ENCODE data around the gene ZNF578. TPM values are rescaled to one million over a fixed set of nuclear protein-coding genes. Genes with fewer than 3 reads are reported as not detected.
"Not testable (repeated sequence)": the region's sequence is repeated elsewhere in the genome, so short reads cannot be mapped to it uniquely, and the experiment has no call there.

ZNF578 gene
- total and polyA plus RNA-seq, 4 donors: 4.8 to 15.5 (median 8.0) TPM

GRCh38 chr19:52500991-52501390 is 47.6 kb downstream of the ZNF578 start:
- not testable (repeated sequence) for H3K27ac ChIP-seq (ENCODE audit: low read depth, low read length); DNase-seq (ENCODE audit: low read depth in 4 of 6, low spot score in 6 of 6); H3K4me1 ChIP-seq (ENCODE audit: control insufficient read depth, insufficient read depth, low read length); H3K4me3 ChIP-seq (ENCODE audit: low read depth, low read length); H3K9me3 ChIP-seq (ENCODE audit: control insufficient read depth, insufficient read depth, low read length); H3K27me3 ChIP-seq (ENCODE audit: control insufficient read depth, insufficient read depth, low read length)
- H3K36me3 ChIP-seq (ENCODE audit: control insufficient read depth, insufficient read depth, low read length): peaks cover 24% of the 10 kb centered on the region
- 63% methylated on average over 11 of the region's 12 CpGs for WGBS (ENCODE audit: insufficient coverage)

- no peaks in the 10 kb centered on the region for H3K9me3 ChIP-seq (ENCODE audit: control insufficient read depth, insufficient read depth, low read length)
- no peaks in the 10 kb centered on the region for H3K27me3 ChIP-seq (ENCODE audit: control insufficient read depth, insufficient read depth, low read length)
- 83% methylated on average over 5 of the region's 5 CpGs for WGBS (ENCODE audit: insufficient coverage)
- DNase-seq (ENCODE audit: low read depth in 4 of 6, low spot score in 6 of 6): no peak
- no peak overlapping the region for H3K4me3 ChIP-seq (ENCODE audit: low read depth, low read length)
- H3K27ac ChIP-seq (ENCODE audit: low read depth, low read length): no peak overlapping the region
- H3K36me3 ChIP-seq (ENCODE audit: control insufficient read depth, insufficient read depth, low read length): peaks cover 31% of the 10 kb centered on the region
- H3K4me1 ChIP-seq (ENCODE audit: control insufficient read depth, insufficient read depth, low read length): no peaks in the 10 kb centered on the region
These were observed 53.9 kb downstream of the ZNF578 start for GRCh38 chr19:52507266-52507665.

- no peak overlapping the region for H3K27ac ChIP-seq (ENCODE audit: low read depth, low read length)
- no peaks in the 10 kb centered on the region for H3K4me1 ChIP-seq (ENCODE audit: control insufficient read depth, insufficient read depth, low read length)
- no peaks in the 10 kb centered on the region for H3K27me3 ChIP-seq (ENCODE audit: control insufficient read depth, insufficient read depth, low read length)
- no peak overlapping the region for H3K4me3 ChIP-seq (ENCODE audit: low read depth, low read length)
- H3K9me3 ChIP-seq (ENCODE audit: control insufficient read depth, insufficient read depth, low read length): no peaks in the 10 kb centered on the region
- no peak for DNase-seq (ENCODE audit: low read depth in 4 of 6, low spot score in 6 of 6)
- WGBS (ENCODE audit: insufficient coverage): 83% methylated on average over 3 of the region's 5 CpGs
- peaks cover 19% of the 10 kb centered on the region for H3K36me3 ChIP-seq (ENCODE audit: control insufficient read depth, insufficient read depth, low read length)
These were observed 62.8 kb downstream of the ZNF578 start for GRCh38 chr19:52516191-52516590.

- Histone ChIP-seq H3K9me3 (ENCODE audit: control insufficient read depth, insufficient read depth, low read length) (no peaks in the 10 kb centered on the region), H3K27ac (ENCODE audit: low read depth, low read length) (no peak overlapping the region), H3K4me3 (ENCODE audit: low read depth, low read length) (no peak overlapping the region), H3K4me1 (ENCODE audit: control insufficient read depth, insufficient read depth, low read length) (no peaks in the 10 kb centered on the region), H3K27me3 (ENCODE audit: control insufficient read depth, insufficient read depth, low read length) (no peaks in the 10 kb centered on the region), H3K36me3 (ENCODE audit: control insufficient read depth, insufficient read depth, low read length) (peaks cover 12% of the 10 kb centered on the region)
- WGBS (ENCODE audit: insufficient coverage): 100% methylated on average over 1 of the region's 2 CpGs
- peak in 1 of 6 donors; percentile 4 for DNase-seq (ENCODE audit: low read depth in 4 of 6, low spot score in 6 of 6)
These were observed 65.3 kb downstream of the ZNF578 start for GRCh38 chr19:52518646-52519045.

- 70% methylated on average over 2 of the region's 7 CpGs for WGBS (ENCODE audit: insufficient coverage)
- H3K27me3 ChIP-seq (ENCODE audit: control insufficient read depth, insufficient read depth, low read length); H3K9me3 ChIP-seq (ENCODE audit: control insufficient read depth, insufficient read depth, low read length); H3K4me3 ChIP-seq (ENCODE audit: low read depth, low read length); H3K4me1 ChIP-seq (ENCODE audit: control insufficient read depth, insufficient read depth, low read length); H3K27ac ChIP-seq (ENCODE audit: low read depth, low read length); DNase-seq (ENCODE audit: low read depth in 4 of 6, low spot score in 6 of 6): not testable (repeated sequence)
- H3K36me3 ChIP-seq (ENCODE audit: control insufficient read depth, insufficient read depth, low read length): peaks cover 12% of the 10 kb centered on the region
These were observed 65.8 kb downstream of the ZNF578 start for GRCh38 chr19:52519175-52519574.

GRCh38 chr19:52520013-52520412 is 66.7 kb downstream of the ZNF578 start:
- H3K4me1 ChIP-seq (ENCODE audit: control insufficient read depth, insufficient read depth, low read length): no peaks in the 10 kb centered on the region
- no peak overlapping the region for H3K4me3 ChIP-seq (ENCODE audit: low read depth, low read length)
- no peaks in the 10 kb centered on the region for H3K9me3 ChIP-seq (ENCODE audit: control insufficient read depth, insufficient read depth, low read length)
- no peak overlapping the region for H3K27ac ChIP-seq (ENCODE audit: low read depth, low read length)
- H3K36me3 ChIP-seq (ENCODE audit: control insufficient read depth, insufficient read depth, low read length): peaks cover 11% of the 10 kb centered on the region
- DNase-seq (ENCODE audit: low read depth in 4 of 6, low spot score in 6 of 6): no peak
- WGBS (ENCODE audit: insufficient coverage): no CpG with 5 or more reads among the region's 4 CpGs
- H3K27me3 ChIP-seq (ENCODE audit: control insufficient read depth, insufficient read depth, low read length): no peaks in the 10 kb centered on the region

- 69% methylated on average over 6 of the region's 14 CpGs for WGBS (ENCODE audit: insufficient coverage)
- no peak for DNase-seq (ENCODE audit: low read depth in 4 of 6, low spot score in 6 of 6)
- no peaks in the 10 kb centered on the region for H3K36me3 ChIP-seq (ENCODE audit: control insufficient read depth, insufficient read depth, low read length)
- H3K27ac ChIP-seq (ENCODE audit: low read depth, low read length): no peak overlapping the region
- no peaks in the 10 kb centered on the region for H3K9me3 ChIP-seq (ENCODE audit: control insufficient read depth, insufficient read depth, low read length)
- H3K4me1 ChIP-seq (ENCODE audit: control insufficient read depth, insufficient read depth, low read length): peaks cover 5% of the 10 kb centered on the region
- no peaks in the 10 kb centered on the region for H3K27me3 ChIP-seq (ENCODE audit: control insufficient read depth, insufficient read depth, low read length)
- no peak overlapping the region for H3K4me3 ChIP-seq (ENCODE audit: low read depth, low read length)
These were observed 69.2 kb downstream of the ZNF578 start for GRCh38 chr19:52522551-52522950.

GRCh38 chr19:52524086-52524485 is 70.7 kb downstream of the ZNF578 start:
- no peak for DNase-seq (ENCODE audit: low read depth in 4 of 6, low spot score in 6 of 6)
- 90% methylated on average over 16 of the region's 20 CpGs for WGBS (ENCODE audit: insufficient coverage)
- H3K27me3 ChIP-seq (ENCODE audit: control insufficient read depth, insufficient read depth, low read length): no peaks in the 10 kb centered on the region
- H3K4me3 ChIP-seq (ENCODE audit: low read depth, low read length): no peak overlapping the region
- no peaks in the 10 kb centered on the region for H3K36me3 ChIP-seq (ENCODE audit: control insufficient read depth, insufficient read depth, low read length)
- H3K4me1 ChIP-seq (ENCODE audit: control insufficient read depth, insufficient read depth, low read length): peaks cover 10% of the 10 kb centered on the region
- H3K27ac ChIP-seq (ENCODE audit: low read depth, low read length): no peak overlapping the region
- no peaks in the 10 kb centered on the region for H3K9me3 ChIP-seq (ENCODE audit: control insufficient read depth, insufficient read depth, low read length)

- peak within 1 kb of the TSS; percentile 84 for H3K27ac ChIP-seq (ENCODE audit: low read depth, low read length)
- DNase-seq (ENCODE audit: low read depth in 4 of 6, low spot score in 6 of 6): peak; percentile 69 to 97 (median 78)
- H3K4me1 ChIP-seq (ENCODE audit: control insufficient read depth, insufficient read depth, low read length): peaks cover 10% of the 10 kb centered on the region
- H3K27me3 ChIP-seq (ENCODE audit: control insufficient read depth, insufficient read depth, low read length): no peaks in the 10 kb centered on the region
- H3K9me3 ChIP-seq (ENCODE audit: control insufficient read depth, insufficient read depth, low read length): no peaks in the 10 kb centered on the region
- no peaks in the 10 kb centered on the region for H3K36me3 ChIP-seq (ENCODE audit: control insufficient read depth, insufficient read depth, low read length)
- 0% methylated on average over 40 of the region's 54 CpGs for WGBS (ENCODE audit: insufficient coverage)
- H3K4me3 ChIP-seq (ENCODE audit: low read depth, low read length): peak within 1 kb of the TSS; percentile 69
These were observed 74.0 kb downstream of the ZNF578 start, which contains the start of gene ZNF808 for GRCh38 chr19:52527134-52527955. TSS of gene ZNF808 (plus strand) at chr19:52527668. CDS start at chr19:52543285, 15,617 bp downstream.

GRCh38 chr19:52527956-52528351 is 74.6 kb downstream of the ZNF578 start:
- Histone ChIP-seq H3K9me3 (ENCODE audit: control insufficient read depth, insufficient read depth, low read length) (no peaks in the 10 kb centered on the region), H3K27me3 (ENCODE audit: control insufficient read depth, insufficient read depth, low read length) (no peaks in the 10 kb centered on the region), H3K27ac (ENCODE audit: low read depth, low read length) (peak overlapping the region; percentile 71), H3K4me3 (ENCODE audit: low read depth, low read length) (peak overlapping the region; percentile 69), H3K36me3 (ENCODE audit: control insufficient read depth, insufficient read depth, low read length) (no peaks in the 10 kb centered on the region), H3K4me1 (ENCODE audit: control insufficient read depth, insufficient read depth, low read length) (peaks cover 10% of the 10 kb centered on the region)
- DNase-seq (ENCODE audit: low read depth in 4 of 6, low spot score in 6 of 6): peak in 3 of 6 donors; percentile 2 to 26 (median 8)
- under 1% methylated on average over 25 of the region's 25 CpGs for WGBS (ENCODE audit: insufficient coverage)

Data from spinal cord (tissue), 10 donors.